Left lung (tissue), 10 donors: ENCODE measurements around the gene OTOS. TPM values are rescaled to one million over a fixed set of nuclear protein-coding genes. Genes with fewer than 3 reads are reported as not detected.

Source experiments
- ATAC-seq: fragments of 200-7000 bp; cut with Tn5 transposase; one replicate; pipeline ENCODE4 v1.9.1; 2020; ENCODE audit warnings: moderate library complexity
- DNase-seq, 4 donors: peaks; one replicate each; pipeline ENCODE4 v3.0.0-alpha.2; 2013 to 2020
- H3K27ac ChIP-seq, 2 donors: fragments of 200-600 bp; sonication (generic) in 1 of 2; one replicate each; pipeline versions ENCODE4 v1.5.0 to v1.8.0; 2020 to 2021
- H3K27me3 ChIP-seq, 2 donors: fragments of 200-600 bp; sonication (generic) in 1 of 2; one replicate each; pipeline versions ENCODE4 v1.5.0 to v1.8.0; 2020 to 2021
- H3K36me3 ChIP-seq, 2 donors: fragments of 200-600 bp; sonication (generic) in 1 of 2; one replicate each; pipeline versions ENCODE4 v1.5.0 to v1.8.0; 2020 to 2021
- H3K4me1 ChIP-seq, 2 donors: fragments of 200-600 bp; one replicate each; pipeline ENCODE4 v1.8.0; 2021
- H3K4me3 ChIP-seq, 2 donors: fragments of 200-600 bp; sonication (generic) in 1 of 2; one replicate each; pipeline versions ENCODE4 v1.5.0 to v1.8.0; 2020 to 2021; ENCODE audit warnings: mild to moderate bottlenecking in 1 of 2
- H3K9me3 ChIP-seq, 2 donors: fragments of 200-600 bp; sonication (generic) in 1 of 2; one replicate each; pipeline versions ENCODE4 v1.5.0 to v1.8.0; 2020 to 2021
- intact Hi-C, 2 donors: fragments of 100-400 bp; cut with DNase I; formaldehyde crosslinking; loops; one replicate each; pipeline versions ENCODE4 v1.11.2 to v1.14.2; 2022
- polyA plus RNA-seq, 6 donors: library from polyadenylated mRNA; unstranded; fragments of 120-200 nt; gene quantifications; one replicate each; pipeline ENCODE4 v1.2.1, GENCODE V29; 2013; ENCODE audit not compliant: insufficient read length in 6 of 6
- total RNA-seq, 2 donors: library from RNA; stranded (reverse); fragmentation: NEBNext Ultra II Directional; extraction: Animal tissue kit (Norgen Biotek cat#: 25700); gene quantifications; one replicate each; pipeline ENCODE4 v1.2.1, GENCODE V29; 2021
- TF ChIP-seq, protein P1 (sequence below), 2 donors: fragments of 200-600 bp; sonication (generic) in 1 of 2; IDR thresholded peaks; one replicate each; pipeline versions ENCODE4 v1.5.0 to v1.8.0; 2021; ENCODE audit warnings: antibody characterized with exemption in 2 of 2
- donor health status: DM: no; HTN: yes; CAD: no.
- donor health status: DM: no; HTN: no; CAD: no.

The OTOS gene
- total and polyA plus RNA-seq, 8 donors: not detected

GRCh38 chr2:240151477-240152031, 11.1 kb upstream of the OTOS start:
- Histone ChIP-seq H3K27me3 (peaks cover 0 to 55% of the 10 kb centered on the region in 2 donors), H3K36me3 (no peaks in the 10 kb centered on the region), H3K27ac (no peak overlapping the region), H3K4me1 (no peaks in the 10 kb centered on the region), H3K9me3 (no peaks in the 10 kb centered on the region), H3K4me3 (no peak overlapping the region)
- intact Hi-C loops: no loop called here
- peak in 1 of 4 donors; percentile 54 for DNase-seq
- ATAC-seq: no peak
- TF ChIP-seq, protein P1, sequence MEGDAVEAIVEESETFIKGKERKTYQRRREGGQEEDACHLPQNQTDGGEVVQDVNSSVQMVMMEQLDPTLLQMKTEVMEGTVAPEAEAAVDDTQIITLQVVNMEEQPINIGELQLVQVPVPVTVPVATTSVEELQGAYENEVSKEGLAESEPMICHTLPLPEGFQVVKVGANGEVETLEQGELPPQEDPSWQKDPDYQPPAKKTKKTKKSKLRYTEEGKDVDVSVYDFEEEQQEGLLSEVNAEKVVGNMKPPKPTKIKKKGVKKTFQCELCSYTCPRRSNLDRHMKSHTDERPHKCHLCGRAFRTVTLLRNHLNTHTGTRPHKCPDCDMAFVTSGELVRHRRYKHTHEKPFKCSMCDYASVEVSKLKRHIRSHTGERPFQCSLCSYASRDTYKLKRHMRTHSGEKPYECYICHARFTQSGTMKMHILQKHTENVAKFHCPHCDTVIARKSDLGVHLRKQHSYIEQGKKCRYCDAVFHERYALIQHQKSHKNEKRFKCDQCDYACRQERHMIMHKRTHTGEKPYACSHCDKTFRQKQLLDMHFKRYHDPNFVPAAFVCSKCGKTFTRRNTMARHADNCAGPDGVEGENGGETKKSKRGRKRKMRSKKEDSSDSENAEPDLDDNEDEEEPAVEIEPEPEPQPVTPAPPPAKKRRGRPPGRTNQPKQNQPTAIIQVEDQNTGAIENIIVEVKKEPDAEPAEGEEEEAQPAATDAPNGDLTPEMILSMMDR (IDR thresholded peaks at IDR 0.05): no peak

GRCh38 chr2:240149943-240150784, 9.7 kb upstream of the OTOS start:
- TF ChIP-seq, protein P1 (IDR thresholded peaks at IDR 0.05): peak; percentile 52 to 56
- peak; percentile 76 for ATAC-seq
- H3K27ac ChIP-seq: no peak overlapping the region
- no peaks in the 10 kb centered on the region for H3K36me3 ChIP-seq
- no peaks in the 10 kb centered on the region for H3K4me1 ChIP-seq
- H3K27me3 ChIP-seq: peaks cover 0 to 57% of the 10 kb centered on the region in 2 donors
- no peaks in the 10 kb centered on the region for H3K9me3 ChIP-seq
- peak in 1 of 4 donors; percentile 71 for DNase-seq
- intact Hi-C loops: no loop called here
- no peak overlapping the region for H3K4me3 ChIP-seq

- intact Hi-C loops: no loop called here
- Histone ChIP-seq H3K4me3 (no peak overlapping the region), H3K36me3 (no peaks in the 10 kb centered on the region), H3K27ac (no peak overlapping the region), H3K4me1 (no peaks in the 10 kb centered on the region), H3K27me3 (peaks cover 0 to 66% of the 10 kb centered on the region in 2 donors), H3K9me3 (no peaks in the 10 kb centered on the region)
- TF ChIP-seq, protein P1 (IDR thresholded peaks at IDR 0.05): no peak
- DNase-seq: peak in 1 of 4 donors; percentile 4
- no peak for ATAC-seq
Measured at GRCh38 chr2:240147911-240148587, 7.6 kb upstream of the OTOS start.

DNA sequence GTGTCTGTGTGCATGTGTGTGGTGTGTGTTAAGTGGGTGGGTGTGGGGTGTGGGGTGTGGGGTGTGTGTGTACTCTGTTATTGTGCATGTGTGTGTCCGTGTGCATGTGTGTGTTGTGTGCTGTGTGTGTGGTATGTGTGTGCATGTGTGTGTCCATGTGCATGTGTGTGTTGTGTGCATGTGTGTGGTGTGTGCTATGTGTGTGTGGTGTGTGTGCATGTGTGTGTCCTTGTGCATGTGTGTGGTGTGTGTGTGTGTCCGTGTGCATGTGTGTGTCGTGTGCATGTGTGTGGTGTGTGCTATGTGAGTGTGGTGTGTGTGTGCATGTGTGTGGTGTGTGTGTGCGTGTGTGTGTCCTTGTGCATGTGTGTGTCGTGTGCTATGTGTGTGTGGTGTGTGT, 6.9 kb upstream of the OTOS start:
- Histone ChIP-seq H3K27me3 (peaks cover 0 to 70% of the 10 kb centered on the region in 2 donors), H3K36me3 (no peaks in the 10 kb centered on the region), H3K9me3 (no peaks in the 10 kb centered on the region), H3K27ac (no peak overlapping the region), H3K4me3 (no peak overlapping the region), H3K4me1 (no peaks in the 10 kb centered on the region)
- DNase-seq: no peak
- intact Hi-C loops: no loop called here
- TF ChIP-seq, protein P1 (IDR thresholded peaks at IDR 0.05): no peak
- ATAC-seq: no peak
